Measurements from ENCODE around the gene CTNNBL1.

The CTNNBL1 gene

DNA sequence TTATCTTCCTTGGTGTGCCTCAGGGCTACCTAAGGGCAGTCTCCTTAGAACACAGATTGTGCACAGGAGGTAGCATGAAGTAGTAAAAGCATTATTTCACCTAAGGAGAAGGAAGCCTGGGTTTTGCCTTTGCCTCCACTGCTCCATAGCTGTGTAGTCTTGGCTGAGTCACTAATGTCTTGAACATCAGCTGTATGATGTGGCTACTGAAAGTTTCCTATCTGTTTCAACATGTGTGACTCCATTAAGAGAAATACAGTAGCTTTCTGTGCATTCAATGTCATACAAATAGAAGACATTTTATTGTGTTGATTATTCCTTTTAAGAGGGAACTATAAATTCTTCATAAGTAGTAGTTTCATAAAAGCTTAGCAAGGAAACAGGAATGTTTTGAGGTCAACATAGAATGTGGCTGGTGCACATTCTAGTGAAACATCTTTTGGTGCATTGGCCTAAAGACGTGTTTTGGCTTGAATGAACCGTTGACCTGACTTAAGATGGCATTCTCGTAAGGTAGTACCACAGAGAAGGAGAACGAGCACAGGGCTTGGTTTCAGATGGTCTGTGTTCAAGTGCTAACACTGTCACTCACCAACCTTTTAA is 70.6 kb downstream of the CTNNBL1 start:
- DNase-seq (ENCODE audit: low read depth in 1 of 2, low spot score in 1 of 2), result no peak
- H3K27me3 ChIP-seq (ENCODE audit: insufficient read depth, poor library complexity, severe bottlenecking), result no peaks in the 10 kb centered on the region
- no peak overlapping the region for H3K27ac ChIP-seq (replicated peaks)
- no peak overlapping the region for H3K4me3 ChIP-seq (replicated peaks; ENCODE audit: insufficient read depth, low read length)
- no peak for TF ChIP-seq POLR2AphosphoS5 (IDR thresholded peaks at IDR 0.05; ENCODE audit: low read depth)
- no peak for TF ChIP-seq GABPA (IDR thresholded peaks at IDR 0.05; ENCODE audit: low read depth)
- TF ChIP-seq SPI1 (IDR thresholded peaks at IDR 0.05; ENCODE audit: borderline replicate concordance, low read depth), result no peak

DNA sequence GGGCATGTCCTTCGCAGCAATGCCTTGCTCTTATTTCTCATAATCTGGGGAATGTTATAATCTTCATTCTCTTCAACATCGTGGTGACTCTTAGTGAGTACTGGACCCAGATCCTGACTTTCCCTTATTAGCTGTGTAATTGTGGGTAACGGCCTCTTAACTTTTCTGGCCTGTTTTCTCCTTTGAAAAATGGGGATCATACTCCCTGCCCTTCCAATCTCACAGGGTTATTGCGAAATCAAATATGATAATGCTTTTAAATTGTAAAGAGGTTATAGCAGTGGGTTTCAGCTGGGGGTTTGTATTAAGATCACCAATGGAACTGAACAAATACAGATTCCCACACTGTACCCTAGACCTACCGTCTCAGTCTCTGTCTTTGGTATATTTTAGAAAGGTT is 77.1 kb downstream of the CTNNBL1 start:
- TF ChIP-seq POLR2AphosphoS5 (IDR thresholded peaks at IDR 0.05; ENCODE audit: low read depth) (no peak), GABPA (IDR thresholded peaks at IDR 0.05; ENCODE audit: low read depth) (no peak), SPI1 (IDR thresholded peaks at IDR 0.05; ENCODE audit: borderline replicate concordance, low read depth) (no peak)
- TF ChIP-seq, protein P1, sequence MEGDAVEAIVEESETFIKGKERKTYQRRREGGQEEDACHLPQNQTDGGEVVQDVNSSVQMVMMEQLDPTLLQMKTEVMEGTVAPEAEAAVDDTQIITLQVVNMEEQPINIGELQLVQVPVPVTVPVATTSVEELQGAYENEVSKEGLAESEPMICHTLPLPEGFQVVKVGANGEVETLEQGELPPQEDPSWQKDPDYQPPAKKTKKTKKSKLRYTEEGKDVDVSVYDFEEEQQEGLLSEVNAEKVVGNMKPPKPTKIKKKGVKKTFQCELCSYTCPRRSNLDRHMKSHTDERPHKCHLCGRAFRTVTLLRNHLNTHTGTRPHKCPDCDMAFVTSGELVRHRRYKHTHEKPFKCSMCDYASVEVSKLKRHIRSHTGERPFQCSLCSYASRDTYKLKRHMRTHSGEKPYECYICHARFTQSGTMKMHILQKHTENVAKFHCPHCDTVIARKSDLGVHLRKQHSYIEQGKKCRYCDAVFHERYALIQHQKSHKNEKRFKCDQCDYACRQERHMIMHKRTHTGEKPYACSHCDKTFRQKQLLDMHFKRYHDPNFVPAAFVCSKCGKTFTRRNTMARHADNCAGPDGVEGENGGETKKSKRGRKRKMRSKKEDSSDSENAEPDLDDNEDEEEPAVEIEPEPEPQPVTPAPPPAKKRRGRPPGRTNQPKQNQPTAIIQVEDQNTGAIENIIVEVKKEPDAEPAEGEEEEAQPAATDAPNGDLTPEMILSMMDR (IDR thresholded peaks at IDR 0.05; ENCODE audit: insufficient read depth, low read length), result no peak
- TF ChIP-seq, protein P2, sequence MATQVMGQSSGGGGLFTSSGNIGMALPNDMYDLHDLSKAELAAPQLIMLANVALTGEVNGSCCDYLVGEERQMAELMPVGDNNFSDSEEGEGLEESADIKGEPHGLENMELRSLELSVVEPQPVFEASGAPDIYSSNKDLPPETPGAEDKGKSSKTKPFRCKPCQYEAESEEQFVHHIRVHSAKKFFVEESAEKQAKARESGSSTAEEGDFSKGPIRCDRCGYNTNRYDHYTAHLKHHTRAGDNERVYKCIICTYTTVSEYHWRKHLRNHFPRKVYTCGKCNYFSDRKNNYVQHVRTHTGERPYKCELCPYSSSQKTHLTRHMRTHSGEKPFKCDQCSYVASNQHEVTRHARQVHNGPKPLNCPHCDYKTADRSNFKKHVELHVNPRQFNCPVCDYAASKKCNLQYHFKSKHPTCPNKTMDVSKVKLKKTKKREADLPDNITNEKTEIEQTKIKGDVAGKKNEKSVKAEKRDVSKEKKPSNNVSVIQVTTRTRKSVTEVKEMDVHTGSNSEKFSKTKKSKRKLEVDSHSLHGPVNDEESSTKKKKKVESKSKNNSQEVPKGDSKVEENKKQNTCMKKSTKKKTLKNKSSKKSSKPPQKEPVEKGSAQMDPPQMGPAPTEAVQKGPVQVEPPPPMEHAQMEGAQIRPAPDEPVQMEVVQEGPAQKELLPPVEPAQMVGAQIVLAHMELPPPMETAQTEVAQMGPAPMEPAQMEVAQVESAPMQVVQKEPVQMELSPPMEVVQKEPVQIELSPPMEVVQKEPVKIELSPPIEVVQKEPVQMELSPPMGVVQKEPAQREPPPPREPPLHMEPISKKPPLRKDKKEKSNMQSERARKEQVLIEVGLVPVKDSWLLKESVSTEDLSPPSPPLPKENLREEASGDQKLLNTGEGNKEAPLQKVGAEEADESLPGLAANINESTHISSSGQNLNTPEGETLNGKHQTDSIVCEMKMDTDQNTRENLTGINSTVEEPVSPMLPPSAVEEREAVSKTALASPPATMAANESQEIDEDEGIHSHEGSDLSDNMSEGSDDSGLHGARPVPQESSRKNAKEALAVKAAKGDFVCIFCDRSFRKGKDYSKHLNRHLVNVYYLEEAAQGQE (IDR thresholded peaks at IDR 0.05; ENCODE audit: insufficient replicate concordance, low read depth), result no peak
- no peak for DNase-seq (ENCODE audit: low read depth in 1 of 2, low spot score in 1 of 2)
- H3K27ac ChIP-seq (replicated peaks), result no peak overlapping the region
- no peaks in the 10 kb centered on the region for H3K27me3 ChIP-seq (ENCODE audit: insufficient read depth, poor library complexity, severe bottlenecking)
- no peak overlapping the region for H3K4me3 ChIP-seq (replicated peaks; ENCODE audit: insufficient read depth, low read length)

DNA sequence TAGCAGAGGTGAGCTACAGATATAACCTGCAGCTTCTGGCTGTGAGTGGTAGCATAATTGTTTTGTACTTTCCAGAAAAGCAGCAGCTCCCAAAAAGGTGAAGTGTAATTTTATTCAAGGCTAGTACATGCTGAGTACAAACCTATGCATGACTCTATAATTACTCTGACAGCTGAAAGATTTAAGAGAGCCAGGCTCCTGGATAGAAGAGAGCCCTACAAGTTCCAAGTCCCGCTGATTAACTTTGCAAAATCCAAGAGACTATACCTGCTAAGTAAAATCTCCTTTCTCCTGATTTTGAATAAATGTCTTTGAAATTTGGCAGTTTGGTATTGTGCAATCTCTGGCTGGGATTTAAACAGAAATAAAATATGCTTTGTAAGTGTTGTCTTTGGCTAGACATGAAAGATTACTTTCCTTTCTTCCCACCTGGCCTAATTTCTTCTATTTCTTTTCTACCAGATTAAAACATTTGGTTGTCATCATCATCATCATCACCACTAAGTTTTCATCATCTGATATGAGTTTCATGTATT is 79.5 kb downstream of the CTNNBL1 start:
- Histone ChIP-seq H3K27me3 (ENCODE audit: insufficient read depth, poor library complexity, severe bottlenecking) (no peaks in the 10 kb centered on the region), H3K27ac (replicated peaks) (no peak overlapping the region), H3K4me3 (replicated peaks; ENCODE audit: insufficient read depth, low read length) (no peak overlapping the region)
- DNase-seq (ENCODE audit: low read depth in 1 of 2, low spot score in 1 of 2), result no peak
- TF ChIP-seq, protein P2 (IDR thresholded peaks at IDR 0.05; ENCODE audit: insufficient replicate concordance, low read depth), result no peak
- TF ChIP-seq POLR2AphosphoS5 (IDR thresholded peaks at IDR 0.05; ENCODE audit: low read depth) (no peak), GABPA (IDR thresholded peaks at IDR 0.05; ENCODE audit: low read depth) (no peak), SPI1 (IDR thresholded peaks at IDR 0.05; ENCODE audit: borderline replicate concordance, low read depth) (no peak)
- TF ChIP-seq, protein P1 (IDR thresholded peaks at IDR 0.05; ENCODE audit: insufficient read depth, low read length), result no peak

DNA sequence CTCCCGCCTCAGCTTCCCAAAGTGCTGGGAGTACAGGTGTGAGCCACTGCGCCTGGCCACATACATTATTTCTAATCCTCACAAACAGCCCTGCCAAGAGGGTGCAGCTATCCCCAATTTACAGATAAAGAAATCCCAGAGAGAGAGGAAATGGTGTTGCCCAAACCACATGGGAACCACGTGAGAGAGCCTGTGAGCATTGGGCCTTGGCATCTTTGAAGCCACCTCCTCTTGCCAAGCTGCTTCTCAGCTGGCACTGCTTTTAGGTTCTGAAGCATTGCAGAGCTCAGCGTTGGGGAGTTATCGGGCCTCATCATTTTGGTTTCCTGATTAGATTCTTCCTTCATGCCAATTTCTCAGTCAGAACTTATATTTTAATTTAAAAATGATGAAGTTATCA is 80.3 kb downstream of the CTNNBL1 start:
- DNase-seq (ENCODE audit: low read depth in 1 of 2, low spot score in 1 of 2), result no peak
- Histone ChIP-seq H3K27me3 (ENCODE audit: insufficient read depth, poor library complexity, severe bottlenecking) (no peaks in the 10 kb centered on the region), H3K27ac (replicated peaks) (no peak overlapping the region), H3K4me3 (replicated peaks; ENCODE audit: insufficient read depth, low read length) (no peak overlapping the region)
- no peak for TF ChIP-seq POLR2AphosphoS5 (IDR thresholded peaks at IDR 0.05; ENCODE audit: low read depth)

DNA sequence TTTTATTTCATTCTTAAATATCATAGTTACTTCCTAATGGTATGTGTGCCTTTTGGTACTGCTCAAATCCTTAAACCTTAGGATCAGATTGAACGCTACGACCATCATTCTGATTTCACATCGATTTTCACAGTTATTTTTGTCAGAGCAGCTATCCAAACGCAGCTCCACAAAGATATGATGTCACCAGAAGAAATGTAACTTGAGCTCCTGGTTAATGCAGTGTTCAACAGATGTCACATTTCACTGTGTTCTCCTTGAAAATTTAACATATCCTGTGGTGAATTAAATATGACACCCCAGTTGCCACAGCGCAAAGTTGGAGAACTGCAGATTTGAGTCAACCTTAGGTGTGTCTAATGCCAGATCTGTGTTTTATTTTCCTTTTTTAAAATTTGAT is 81.4 kb downstream of the CTNNBL1 start:
- H3K27ac ChIP-seq (replicated peaks), result no peak overlapping the region
- no peaks in the 10 kb centered on the region for H3K27me3 ChIP-seq (ENCODE audit: insufficient read depth, poor library complexity, severe bottlenecking)
- no peak for DNase-seq (ENCODE audit: low read depth in 1 of 2, low spot score in 1 of 2)
- no peak for TF ChIP-seq POLR2AphosphoS5 (IDR thresholded peaks at IDR 0.05; ENCODE audit: low read depth)
- TF ChIP-seq GABPA (IDR thresholded peaks at IDR 0.05; ENCODE audit: low read depth), result no peak
- TF ChIP-seq, protein P1 (IDR thresholded peaks at IDR 0.05; ENCODE audit: insufficient read depth, low read length), result no peak
- TF ChIP-seq, protein P2 (IDR thresholded peaks at IDR 0.05; ENCODE audit: insufficient replicate concordance, low read depth), result no peak
- TF ChIP-seq SPI1 (IDR thresholded peaks at IDR 0.05; ENCODE audit: borderline replicate concordance, low read depth), result no peak
- no peak overlapping the region for H3K4me3 ChIP-seq (replicated peaks; ENCODE audit: insufficient read depth, low read length)
